Measurements from ENCODE around the gene CSTPP1.

DNA sequence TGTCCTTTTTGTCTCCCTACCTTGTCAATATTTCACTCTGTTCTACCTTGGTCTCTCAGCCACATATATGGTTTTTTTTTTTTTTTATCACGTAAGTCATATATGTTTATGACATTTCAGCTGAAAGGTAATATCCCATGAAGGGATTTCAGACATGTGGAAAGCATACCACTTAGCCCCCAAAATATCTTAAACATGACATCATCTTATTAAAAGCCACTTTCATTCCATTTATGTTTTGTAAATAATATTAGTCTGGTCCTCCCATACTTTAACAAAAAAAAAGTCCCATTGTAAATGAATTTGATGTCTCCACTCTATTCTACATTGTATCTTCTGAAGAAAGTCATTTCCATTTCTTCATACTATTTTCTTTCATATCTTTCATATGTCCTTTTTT lies 85.4 kb downstream of the CSTPP1 start:
- TF ChIP-seq, protein P1, sequence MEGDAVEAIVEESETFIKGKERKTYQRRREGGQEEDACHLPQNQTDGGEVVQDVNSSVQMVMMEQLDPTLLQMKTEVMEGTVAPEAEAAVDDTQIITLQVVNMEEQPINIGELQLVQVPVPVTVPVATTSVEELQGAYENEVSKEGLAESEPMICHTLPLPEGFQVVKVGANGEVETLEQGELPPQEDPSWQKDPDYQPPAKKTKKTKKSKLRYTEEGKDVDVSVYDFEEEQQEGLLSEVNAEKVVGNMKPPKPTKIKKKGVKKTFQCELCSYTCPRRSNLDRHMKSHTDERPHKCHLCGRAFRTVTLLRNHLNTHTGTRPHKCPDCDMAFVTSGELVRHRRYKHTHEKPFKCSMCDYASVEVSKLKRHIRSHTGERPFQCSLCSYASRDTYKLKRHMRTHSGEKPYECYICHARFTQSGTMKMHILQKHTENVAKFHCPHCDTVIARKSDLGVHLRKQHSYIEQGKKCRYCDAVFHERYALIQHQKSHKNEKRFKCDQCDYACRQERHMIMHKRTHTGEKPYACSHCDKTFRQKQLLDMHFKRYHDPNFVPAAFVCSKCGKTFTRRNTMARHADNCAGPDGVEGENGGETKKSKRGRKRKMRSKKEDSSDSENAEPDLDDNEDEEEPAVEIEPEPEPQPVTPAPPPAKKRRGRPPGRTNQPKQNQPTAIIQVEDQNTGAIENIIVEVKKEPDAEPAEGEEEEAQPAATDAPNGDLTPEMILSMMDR (IDR thresholded peaks at IDR 0.05) = no peak
- no peak for TF ChIP-seq POLR2A (IDR thresholded peaks at IDR 0.05; ENCODE audit: low read depth)

Data from esophagus muscularis mucosa (tissue), 3 donors.